Measurements from ENCODE around the gene AUTS2.

The AUTS2 gene

GRCh38 chr7:69818636-69819332, 220.5 kb downstream of the AUTS2 start:
- no peak for DNase-seq (ENCODE audit: low read depth)

GRCh38 chr7:69819333-69819705, 221.0 kb downstream of the AUTS2 start:
- DNase-seq (ENCODE audit: low read depth) = no peak

GRCh38 chr7:69820479-69821192, 222.4 kb downstream of the AUTS2 start:
- DNase-seq (ENCODE audit: low read depth) = no peak

GRCh38 chr7:69822386-69822785, 224.1 kb downstream of the AUTS2 start:
- no peak for DNase-seq (ENCODE audit: low read depth)

GRCh38 chr7:69823151-69823744, 225.0 kb downstream of the AUTS2 start:
- no peak for DNase-seq (ENCODE audit: low read depth)

- DNase-seq (ENCODE audit: low read depth) = no peak
These were observed 227.1 kb downstream of the AUTS2 start for GRCh38 chr7:69825113-69825972.

DNA sequence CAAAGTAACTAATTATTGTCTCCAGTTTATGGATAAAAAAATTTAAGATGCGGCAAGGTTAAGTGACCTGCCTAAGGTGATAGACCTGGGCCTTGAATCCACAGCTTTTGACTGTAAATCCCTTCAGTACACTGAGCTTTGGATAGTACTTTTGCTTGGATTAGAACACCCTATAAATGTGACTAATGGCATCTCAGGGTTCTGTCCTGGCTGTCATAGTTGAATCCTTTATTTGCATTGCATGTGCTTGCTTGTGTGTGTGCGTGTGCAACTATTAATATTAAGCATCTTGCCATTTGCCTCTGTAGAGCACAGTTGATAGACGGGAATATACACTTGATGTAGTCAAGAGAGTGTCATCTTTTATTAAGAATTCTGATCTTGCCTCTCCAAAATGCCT, 228.0 kb downstream of the AUTS2 start:
- no peak for DNase-seq (ENCODE audit: low read depth)

- no peak for DNase-seq (ENCODE audit: low read depth)
These were observed 228.9 kb downstream of the AUTS2 start for GRCh38 chr7:69827140-69827539.

- no peak for DNase-seq (ENCODE audit: low read depth)
These were observed 229.3 kb downstream of the AUTS2 start for GRCh38 chr7:69827558-69827957.

DNA sequence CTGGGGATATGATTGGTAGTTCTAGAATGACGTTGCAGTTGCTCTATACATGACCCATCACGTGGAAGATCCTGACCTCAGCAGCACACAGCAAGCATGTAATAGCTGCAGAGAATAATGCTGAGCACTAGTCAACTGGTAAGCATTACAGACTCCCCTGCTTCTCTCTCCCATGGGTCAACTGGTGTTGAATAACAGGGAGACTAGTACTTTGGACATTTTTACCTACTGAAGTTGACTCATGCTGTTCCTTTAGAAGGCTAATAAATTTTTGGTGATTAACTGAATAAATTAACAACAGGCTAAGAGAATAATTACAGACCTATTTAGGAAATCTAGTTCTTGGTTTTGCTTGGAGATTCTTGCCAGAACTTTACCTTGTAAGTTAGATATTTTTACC, 234.1 kb downstream of the AUTS2 start:
- DNase-seq (ENCODE audit: low read depth) = no peak

- DNase-seq (ENCODE audit: low read depth) = no peak
These were observed 235.7 kb downstream of the AUTS2 start for GRCh38 chr7:69833964-69834363.

DNA sequence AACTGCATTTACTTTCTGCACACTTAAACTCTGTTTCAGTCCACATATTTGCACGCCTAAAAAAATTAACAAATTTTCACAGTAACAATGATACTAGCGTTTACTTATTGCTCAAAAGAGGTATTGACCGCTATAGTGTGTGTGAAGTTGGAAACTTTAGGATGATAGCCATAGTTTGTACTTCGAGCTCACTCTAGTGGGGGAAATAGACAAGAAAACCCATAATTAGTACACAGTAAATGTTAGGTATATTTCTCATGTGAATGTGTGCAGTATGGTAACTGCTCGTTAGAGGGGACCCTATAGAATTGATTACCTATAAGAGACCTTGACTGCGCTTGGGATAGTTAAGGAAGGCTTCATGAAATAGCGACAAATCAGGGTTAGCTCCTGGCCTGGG, 238.4 kb downstream of the AUTS2 start:
- DNase-seq (ENCODE audit: low read depth) = no peak

- DNase-seq (ENCODE audit: low read depth) = no peak
These were observed 239.3 kb downstream of the AUTS2 start for GRCh38 chr7:69837387-69838068.

DNA sequence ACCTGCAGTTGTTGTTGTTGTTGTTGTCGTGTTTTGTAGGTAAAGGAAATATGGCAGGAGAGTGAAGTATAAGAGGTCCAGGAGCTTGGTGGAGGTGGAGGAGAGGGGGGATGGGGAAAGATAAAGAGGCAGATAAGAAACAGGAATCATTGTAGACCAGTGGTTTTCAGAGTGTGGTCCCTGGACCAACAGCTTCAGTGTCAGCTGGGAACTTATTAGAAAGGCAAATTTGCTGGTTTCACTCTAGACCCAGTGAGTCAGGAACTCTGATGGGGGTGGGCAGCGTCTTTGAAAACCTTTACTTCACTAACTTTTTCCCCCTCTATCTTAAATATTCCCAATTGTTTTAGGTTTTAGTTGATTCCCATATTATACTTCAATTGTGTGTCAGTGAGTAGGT, 241.5 kb downstream of the AUTS2 start:
- DNase-seq (ENCODE audit: low read depth) = no peak

DNA sequence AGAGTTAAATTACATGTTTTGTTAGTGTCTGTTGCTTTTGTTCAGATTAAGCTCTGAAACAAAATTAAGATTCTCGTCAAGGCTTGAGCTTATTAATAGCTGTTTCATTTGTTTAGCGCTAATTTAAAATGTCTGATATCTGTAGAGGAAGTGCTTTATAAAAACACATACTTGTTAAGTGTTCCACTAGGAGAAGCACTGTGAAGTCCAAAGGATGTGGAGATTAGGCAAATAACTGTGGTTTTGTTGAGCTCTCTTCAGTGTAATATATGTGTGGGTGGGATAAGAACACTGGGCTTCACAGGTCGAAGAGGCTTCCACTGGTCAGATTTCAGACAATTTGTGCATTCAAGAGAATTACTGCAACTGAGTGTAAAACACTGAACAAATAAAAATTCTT, 242.0 kb downstream of the AUTS2 start:
- no peak for DNase-seq (ENCODE audit: low read depth)

- no peak for DNase-seq (ENCODE audit: low read depth)
These were observed 245.4 kb downstream of the AUTS2 start for GRCh38 chr7:69843653-69844052.

GRCh38 chr7:69844264-69844868, 246.1 kb downstream of the AUTS2 start:
- no peak for DNase-seq (ENCODE audit: low read depth)

DNA sequence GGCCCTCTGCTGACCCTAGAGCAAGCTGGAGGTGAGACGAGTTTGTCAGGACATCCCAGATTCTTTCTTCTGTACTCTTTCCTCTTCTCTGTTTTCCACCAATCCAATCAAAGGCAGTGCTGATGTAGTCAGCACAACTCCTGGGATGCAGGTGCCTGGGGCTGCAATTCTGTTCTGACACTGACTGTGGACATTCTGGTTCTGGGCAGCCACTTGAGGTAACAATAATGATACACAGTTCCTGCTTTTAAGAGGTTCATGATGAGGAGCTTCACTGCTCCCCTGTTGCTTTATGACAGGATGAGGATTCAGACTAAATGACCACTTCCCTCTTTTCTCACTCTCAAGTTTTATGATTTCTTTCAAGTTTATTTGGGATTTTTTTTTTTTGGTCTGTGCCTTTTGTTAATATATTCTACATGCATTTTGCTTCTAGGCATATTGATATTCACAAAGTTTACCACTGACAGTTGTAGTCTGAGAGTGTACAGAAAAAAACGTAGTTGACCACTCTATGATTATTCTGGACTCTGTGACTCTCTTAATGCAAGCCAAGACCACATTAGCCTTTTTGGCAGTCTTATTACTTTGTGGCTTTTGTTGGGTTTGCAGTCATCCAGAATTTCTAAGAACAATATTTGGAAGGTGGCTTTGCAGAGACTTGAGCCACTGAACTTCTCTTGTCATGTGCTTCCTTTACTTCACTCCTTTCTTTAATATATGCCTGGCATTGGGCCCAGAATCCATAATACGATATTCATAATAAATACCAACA, 247.6 kb downstream of the AUTS2 start:
- DNase-seq (ENCODE audit: low read depth) = no peak

GRCh38 chr7:69847921-69848612, 249.8 kb downstream of the AUTS2 start:
- no peak for DNase-seq (ENCODE audit: low read depth)

DNA sequence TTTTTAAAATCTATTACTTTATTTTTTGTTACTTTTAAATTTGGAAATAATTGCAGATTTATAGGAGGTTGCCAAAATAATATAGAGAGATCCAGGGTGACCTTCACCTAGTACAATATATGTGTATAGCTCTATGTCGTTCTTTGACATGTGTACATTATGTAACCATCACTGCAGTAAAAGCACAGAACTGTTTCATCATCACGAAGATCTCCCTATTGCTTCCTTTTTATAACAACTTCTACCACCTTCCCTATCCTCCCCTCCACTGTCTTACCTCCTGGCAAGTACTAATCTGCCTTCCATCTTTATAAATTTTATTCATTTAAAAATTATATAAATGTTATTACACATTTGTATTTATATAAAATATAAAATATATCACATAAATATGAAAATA, 251.0 kb downstream of the AUTS2 start:
- DNase-seq (ENCODE audit: low read depth) = no peak

All from stimulated activated CD8-positive, alpha-beta memory T cell treated with anti-CD3 and anti-CD28 coated beads, Interleukin-15, amount 100 ng/mL, for 24 hours (primary cell).